C4-2B (cell line): ENCODE data around the gene CIRBP.

Source experiments
- ZFX ChIP-seq: fragments of 450-650 bp; IDR thresholded peaks from 2 replicates; pipeline ENCODE4 v1.6.1; 2017
- TF ChIP-seq, protein P1 (sequence below): fragments of 450-650 bp; conservative IDR thresholded peaks from 2 replicates; pipeline ENCODE4 v1.5.1; 2017; ENCODE audit warnings: mild to moderate bottlenecking

- TF ChIP-seq, protein P1, sequence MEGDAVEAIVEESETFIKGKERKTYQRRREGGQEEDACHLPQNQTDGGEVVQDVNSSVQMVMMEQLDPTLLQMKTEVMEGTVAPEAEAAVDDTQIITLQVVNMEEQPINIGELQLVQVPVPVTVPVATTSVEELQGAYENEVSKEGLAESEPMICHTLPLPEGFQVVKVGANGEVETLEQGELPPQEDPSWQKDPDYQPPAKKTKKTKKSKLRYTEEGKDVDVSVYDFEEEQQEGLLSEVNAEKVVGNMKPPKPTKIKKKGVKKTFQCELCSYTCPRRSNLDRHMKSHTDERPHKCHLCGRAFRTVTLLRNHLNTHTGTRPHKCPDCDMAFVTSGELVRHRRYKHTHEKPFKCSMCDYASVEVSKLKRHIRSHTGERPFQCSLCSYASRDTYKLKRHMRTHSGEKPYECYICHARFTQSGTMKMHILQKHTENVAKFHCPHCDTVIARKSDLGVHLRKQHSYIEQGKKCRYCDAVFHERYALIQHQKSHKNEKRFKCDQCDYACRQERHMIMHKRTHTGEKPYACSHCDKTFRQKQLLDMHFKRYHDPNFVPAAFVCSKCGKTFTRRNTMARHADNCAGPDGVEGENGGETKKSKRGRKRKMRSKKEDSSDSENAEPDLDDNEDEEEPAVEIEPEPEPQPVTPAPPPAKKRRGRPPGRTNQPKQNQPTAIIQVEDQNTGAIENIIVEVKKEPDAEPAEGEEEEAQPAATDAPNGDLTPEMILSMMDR: no peak; the same call in 1 of the 2 replicates
- peak; percentile 37; the same call in 1 of the 2 replicates for TF ChIP-seq ZFX
Observed at GRCh38 chr19:1261798-1262622, 7.1 kb upstream of the CIRBP start.
